ENCODE measurements around the gene CHRNB1. TPM values are rescaled to one million over a fixed set of nuclear protein-coding genes. Genes with fewer than 3 reads are reported as not detected.

The CHRNB1 gene
- total and polyA plus RNA-seq, 2 of the 8 experiments (the other 6 are each of a cell fraction or from before 2014, with no cell fraction given): 14.1 to 28.2 TPM

- TF ChIP-seq FOSL1 (IDR thresholded peaks at IDR 0.05; ENCODE audit: insufficient read depth, low read depth, low read length): no peak
- no peak for TF ChIP-seq CHD2 (IDR thresholded peaks at IDR 0.05; ENCODE audit: low read length)
- TF ChIP-seq POLR2AphosphoS5 (IDR thresholded peaks at IDR 0.05; ENCODE audit: low read depth, low read length): no peak
- no peak for TF ChIP-seq CBX8 (IDR thresholded peaks at IDR 0.05; ENCODE audit: borderline replicate concordance, low read depth, low read length)
- TF ChIP-seq SIN3A (conservative IDR thresholded peaks at IDR 0.05 in 1 of 2, IDR thresholded peaks at IDR 0.05 in 1 of 2; ENCODE audit: low read depth in 1 of 2, low read length in 2 of 2): no peak
- no peak for TF ChIP-seq EZH2 (IDR thresholded peaks at IDR 0.05; ENCODE audit: low read depth, low read length, severe bottlenecking)
- TF ChIP-seq TBP (IDR thresholded peaks at IDR 0.05; ENCODE audit: low read depth, low read length): no peak
Observed at GRCh38 chr17:7429722-7430121, 15.1 kb upstream of the CHRNB1 start (continued).
